ENCODE results near the gene CLIC6. TPM values are rescaled to one million over a fixed set of nuclear protein-coding genes. Genes with fewer than 3 reads are reported as not detected.

Gene CLIC6
- total RNA-seq: 1 to 10 TPM in 2 of 4 donors, under 1 TPM in 2; 0.66 to 3.5 (median 2.0) TPM

- H3K27ac ChIP-seq: peak within 1 kb of the TSS; percentile 11 to 55 (median 30)
Observed at GRCh38 chr21:34668803-34669148, at the start of gene CLIC6. Gene CLIC6, plus strand, starts transcription at chr21:34668994. Its CDS starts 395 bp downstream, at chr21:34669389.

GRCh38 chr21:34619841-34620665 is 48.7 kb upstream of the CLIC6 start:
- DNase-seq: no peak
- no peak for TF ChIP-seq CTCF (IDR thresholded peaks at IDR 0.05)
- TF ChIP-seq POLR2A (IDR thresholded peaks at IDR 0.05): no peak
- Histone ChIP-seq H3K9me3 (no peaks in the 10 kb centered on the region), H3K36me3 (no peaks in the 10 kb centered on the region), H3K4me1 (no peaks in the 10 kb centered on the region), H3K27ac (no peak overlapping the region), H3K27me3 (no peaks in the 10 kb centered on the region), H3K4me3 (no peak overlapping the region)

More at GRCh38 chr21:34668803-34669148, at the start of gene CLIC6:
- peak in 2 of 3 donors; percentile 18 to 66 for DNase-seq
- Histone ChIP-seq H3K4me3 (peak within 1 kb of the TSS; percentile 35 to 61 (median 49)), H3K9me3 (no peaks in the 10 kb centered on the region), H3K36me3 (no peaks in the 10 kb centered on the region), H3K27me3 (peaks cover 0 to 6% of the 10 kb centered on the region in 2 donors), H3K4me1 (peaks cover 0 to 17% (median 0%) of the 10 kb centered on the region in 4 donors)
- TF ChIP-seq POLR2A (IDR thresholded peaks at IDR 0.05) (no peak), CTCF (IDR thresholded peaks at IDR 0.05) (no peak)

GRCh38 chr21:34621434-34622350 is 47.1 kb upstream of the CLIC6 start:
- no peak for DNase-seq
- no peaks in the 10 kb centered on the region for H3K4me1 ChIP-seq
- no peak overlapping the region for H3K4me3 ChIP-seq
- no peak for TF ChIP-seq CTCF (IDR thresholded peaks at IDR 0.05)
- TF ChIP-seq POLR2A (IDR thresholded peaks at IDR 0.05): no peak
- no peaks in the 10 kb centered on the region for H3K9me3 ChIP-seq
- H3K27me3 ChIP-seq: no peaks in the 10 kb centered on the region
- H3K36me3 ChIP-seq: no peaks in the 10 kb centered on the region
- no peak overlapping the region for H3K27ac ChIP-seq

DNA sequence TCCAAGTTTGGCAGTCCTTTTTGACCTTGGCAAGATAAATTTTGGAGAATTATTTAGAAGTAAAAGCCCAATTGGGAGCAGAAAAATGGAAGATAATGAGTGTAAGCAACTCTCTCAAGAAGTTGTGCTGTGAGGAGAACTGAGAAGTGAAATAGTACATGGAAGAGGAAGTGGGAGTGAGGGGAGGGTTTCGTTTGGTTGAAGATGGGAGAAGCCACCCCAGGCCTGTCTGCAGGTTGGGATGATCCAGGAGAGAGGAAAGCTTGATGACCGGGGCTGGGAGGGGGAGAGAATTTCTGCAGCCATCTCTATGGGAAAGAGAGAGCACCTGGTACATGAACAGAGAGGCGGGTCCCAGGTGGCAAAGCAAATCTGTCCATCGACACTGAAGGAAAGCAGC is 45.3 kb upstream of the CLIC6 start:
- H3K4me1 ChIP-seq: no peaks in the 10 kb centered on the region
- H3K9me3 ChIP-seq: no peaks in the 10 kb centered on the region
- no peaks in the 10 kb centered on the region for H3K27me3 ChIP-seq
- H3K36me3 ChIP-seq: no peaks in the 10 kb centered on the region
- H3K27ac ChIP-seq: no peak overlapping the region
- DNase-seq: no peak
- TF ChIP-seq POLR2A (IDR thresholded peaks at IDR 0.05) (no peak), CTCF (IDR thresholded peaks at IDR 0.05) (no peak)
- no peak overlapping the region for H3K4me3 ChIP-seq

GRCh38 chr21:34625030-34625593 is 43.7 kb upstream of the CLIC6 start:
- Histone ChIP-seq H3K9me3 (no peaks in the 10 kb centered on the region), H3K27me3 (no peaks in the 10 kb centered on the region), H3K4me3 (no peak overlapping the region), H3K4me1 (no peaks in the 10 kb centered on the region), H3K27ac (no peak overlapping the region), H3K36me3 (no peaks in the 10 kb centered on the region)
- no peak for DNase-seq
- TF ChIP-seq CTCF (IDR thresholded peaks at IDR 0.05): no peak
- no peak for TF ChIP-seq POLR2A (IDR thresholded peaks at IDR 0.05)
